Hepatocyte (in vitro differentiated cells): ENCODE data around the gene ITPA. TPM values are rescaled to one million over a fixed set of nuclear protein-coding genes. Genes with fewer than 3 reads are reported as not detected.
"Not testable (repeated sequence)": the region's sequence is repeated elsewhere in the genome, so short reads cannot be mapped to it uniquely, and the experiment has no call there.

Source experiments
- DNase-seq: peaks from one replicate; pipeline ENCODE4 v3.0.0-alpha.2; 2016; ENCODE audit warnings: low spot score
- H2AFZ ChIP-seq: fragments of 200-600 bp; sonication (generic); 2 replicates; pipeline ENCODE4 v1.6.0; 2016; ENCODE audit warnings: antibody characterized with exemption, mild to moderate bottlenecking
- H3K27ac ChIP-seq: fragments of 200-600 bp; sonication (generic); 2 replicates; pipeline ENCODE4 v1.5.1; 2016; ENCODE audit warnings: mild to moderate bottlenecking
- H3K27me3 ChIP-seq: fragments of 200-600 bp; sonication (generic); 2 replicates; pipeline ENCODE4 v1.6.1; 2016
- H3K36me3 ChIP-seq: fragments of 200-600 bp; sonication (generic); replicated peaks from 2 replicates; pipeline ENCODE4 v1.5.1; 2016; ENCODE audit warnings: low read depth; ENCODE audit not compliant: insufficient read depth
- H3K4me1 ChIP-seq: fragments of 200-600 bp; sonication (generic); 2 replicates; pipeline ENCODE4 v1.5.1; 2016; ENCODE audit warnings: mild to moderate bottlenecking, moderate library complexity; ENCODE audit not compliant: insufficient read depth
- H3K4me2 ChIP-seq: fragments of 200-600 bp; sonication (generic); 2 replicates; pipeline ENCODE4 v1.6.0; 2016
- H3K4me3 ChIP-seq: fragments of 200-600 bp; sonication (generic); 2 replicates; pipeline ENCODE4 v1.5.1; 2016; ENCODE audit warnings: mild to moderate bottlenecking
- H3K79me2 ChIP-seq: fragments of 200-600 bp; sonication (generic); 2 replicates; pipeline ENCODE4 v1.6.0; 2017; ENCODE audit warnings: mild to moderate bottlenecking
- H3K9me2 ChIP-seq: fragments of 200-600 bp; sonication (generic); replicated peaks from 2 replicates; pipeline ENCODE4 v1.6.0; 2017; ENCODE audit warnings: mild to moderate bottlenecking; ENCODE audit not compliant: insufficient read depth
- H3K9me3 ChIP-seq: fragments of 200-600 bp; sonication (generic); 2 replicates; pipeline ENCODE4 v1.5.1; 2016; ENCODE audit warnings: low read depth, mild to moderate bottlenecking
- H4K20me1 ChIP-seq: fragments of 200-600 bp; sonication (generic); 2 replicates; pipeline ENCODE4 v1.6.0; 2016; ENCODE audit warnings: mild to moderate bottlenecking; ENCODE audit not compliant: insufficient read depth, poor library complexity, severe bottlenecking
- EZH2 ChIP-seq: fragments of 200-600 bp; sonication (generic); IDR thresholded peaks from 2 replicates; pipeline ENCODE4 v1.6.1; 2016; ENCODE audit warnings: antibody characterized with exemption, mild to moderate bottlenecking, borderline replicate concordance
- EZH2phosphoT487 ChIP-seq: fragments of 200-600 bp; sonication (generic); IDR thresholded peaks from one replicate; pipeline ENCODE4 v1.6.1; 2018; ENCODE audit warnings: antibody characterized with exemption, mild to moderate bottlenecking, low read depth, moderate library complexity; ENCODE audit not compliant: unreplicated experiment, severe bottlenecking
- WGBS: methylation state at CpG from one replicate; pipeline ENCODE4 v1.1.6; 2016; ENCODE audit warnings: low lambda C conversion rate; ENCODE audit errors: missing lambda C conversion rate; 5-methylcytosine and 5-hydroxymethylcytosine counted together
- polyA plus RNA-seq: library from polyadenylated mRNA; unstranded; fragments of >200 nt; fragmentation: Nextera tagmentation; extraction: Ambion mirVana; gene quantifications from 2 replicates; pipeline ENCODE4 v1.2.1, GENCODE V29; 2016
- total RNA-seq: library from RNA; depleted of rRNA; stranded (reverse); fragments of >200 nt; gene quantifications from 2 replicates; pipeline ENCODE4 v1.2.3, GENCODE V29; 2014
- TF ChIP-seq, protein P1 (sequence below): fragments of 200-600 bp; sonication (generic); IDR thresholded peaks from 2 replicates; pipeline ENCODE4 v1.5.1; 2016; ENCODE audit warnings: antibody characterized with exemption, mild to moderate bottlenecking; ENCODE audit not compliant: poor library complexity

ITPA gene
- total and polyA plus RNA-seq, 2 experiments from 2014 or later: 33.5 to 48.2 TPM

DNA sequence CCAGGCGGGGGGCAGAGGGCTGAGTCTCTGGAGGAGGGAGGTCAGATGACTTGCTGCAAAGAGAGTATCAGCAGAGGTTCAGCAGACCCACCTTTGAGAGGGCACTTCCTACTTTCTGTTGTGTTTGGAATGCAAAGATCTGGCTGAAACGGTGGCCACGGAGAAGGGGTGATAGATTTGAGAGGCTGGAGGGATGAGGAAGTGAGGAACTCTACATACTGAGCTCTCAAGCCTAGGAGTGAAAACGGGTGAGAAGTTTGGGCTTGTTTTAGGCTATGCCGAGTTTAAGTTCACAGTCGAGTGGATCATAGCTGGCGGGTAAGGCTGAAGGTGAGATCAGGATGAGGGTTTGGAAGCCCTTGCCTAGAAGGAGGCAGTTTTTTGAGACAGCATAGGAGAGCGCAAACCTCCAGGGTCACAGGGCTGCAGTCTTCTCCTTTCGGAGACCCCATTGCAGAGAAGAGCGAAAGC lies 477 bp upstream of the ITPA start:
- no peaks in the 10 kb centered on the region for H3K36me3 ChIP-seq
- peaks cover 46% of the 10 kb centered on the region for H3K79me2 ChIP-seq
- H3K4me1 ChIP-seq: peaks cover 13% of the 10 kb centered on the region
- H2AFZ ChIP-seq: peak overlapping the region; percentile 95
- peak overlapping the region; percentile 96 for H3K4me3 ChIP-seq
- H4K20me1 ChIP-seq: peaks cover 5% of the 10 kb centered on the region
- H3K27me3 ChIP-seq: no peaks in the 10 kb centered on the region
- H3K27ac ChIP-seq: peak overlapping the region; percentile 97
- H3K4me2 ChIP-seq: peak overlapping the region; percentile 97
- H3K9me2 ChIP-seq: no peaks in the 10 kb centered on the region
- H3K9me3 ChIP-seq: no peaks in the 10 kb centered on the region
- TF ChIP-seq EZH2: no peak
- TF ChIP-seq, protein P1, sequence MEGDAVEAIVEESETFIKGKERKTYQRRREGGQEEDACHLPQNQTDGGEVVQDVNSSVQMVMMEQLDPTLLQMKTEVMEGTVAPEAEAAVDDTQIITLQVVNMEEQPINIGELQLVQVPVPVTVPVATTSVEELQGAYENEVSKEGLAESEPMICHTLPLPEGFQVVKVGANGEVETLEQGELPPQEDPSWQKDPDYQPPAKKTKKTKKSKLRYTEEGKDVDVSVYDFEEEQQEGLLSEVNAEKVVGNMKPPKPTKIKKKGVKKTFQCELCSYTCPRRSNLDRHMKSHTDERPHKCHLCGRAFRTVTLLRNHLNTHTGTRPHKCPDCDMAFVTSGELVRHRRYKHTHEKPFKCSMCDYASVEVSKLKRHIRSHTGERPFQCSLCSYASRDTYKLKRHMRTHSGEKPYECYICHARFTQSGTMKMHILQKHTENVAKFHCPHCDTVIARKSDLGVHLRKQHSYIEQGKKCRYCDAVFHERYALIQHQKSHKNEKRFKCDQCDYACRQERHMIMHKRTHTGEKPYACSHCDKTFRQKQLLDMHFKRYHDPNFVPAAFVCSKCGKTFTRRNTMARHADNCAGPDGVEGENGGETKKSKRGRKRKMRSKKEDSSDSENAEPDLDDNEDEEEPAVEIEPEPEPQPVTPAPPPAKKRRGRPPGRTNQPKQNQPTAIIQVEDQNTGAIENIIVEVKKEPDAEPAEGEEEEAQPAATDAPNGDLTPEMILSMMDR: no peak
- WGBS: under 1% methylated on average over 10 of the region's 10 CpGs
- no peak for DNase-seq

DNA sequence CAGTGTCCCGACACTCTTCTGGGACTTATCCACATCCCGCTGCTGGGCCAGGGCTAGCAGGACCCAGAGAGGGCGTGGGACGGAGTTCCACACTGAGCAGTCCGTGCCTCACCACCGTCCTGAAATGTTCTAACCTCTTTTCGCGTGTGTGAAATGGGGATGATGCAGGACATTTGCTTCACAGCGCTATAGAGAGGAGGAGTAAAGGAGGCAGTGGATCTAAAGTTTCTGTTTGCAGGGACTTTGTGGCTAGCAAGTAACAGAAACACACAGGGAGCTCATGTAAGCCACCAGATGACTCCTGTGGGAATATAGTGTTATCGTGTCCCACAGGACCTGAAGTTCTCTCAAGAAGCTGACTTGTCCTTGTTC lies 634 bp downstream of the ITPA start:
- TF ChIP-seq EZH2phosphoT487 (no peak), EZH2 (no peak)
- TF ChIP-seq, protein P1: no peak
- Histone ChIP-seq H3K4me1 (peaks cover 13% of the 10 kb centered on the region), H3K4me2 (peak overlapping the region; percentile 97), H3K27ac (peak overlapping the region; percentile 97), H4K20me1 (peaks cover 5% of the 10 kb centered on the region), H3K79me2 (peaks cover 40% of the 10 kb centered on the region), H3K36me3 (no peaks in the 10 kb centered on the region), H3K27me3 (no peaks in the 10 kb centered on the region), H3K9me2 (no peaks in the 10 kb centered on the region), H2AFZ (peak overlapping the region; percentile 95), H3K9me3 (no peaks in the 10 kb centered on the region), H3K4me3 (peak overlapping the region; percentile 96)
- WGBS: 6% methylated on average over 10 of the region's 10 CpGs
- no peak for DNase-seq

DNA sequence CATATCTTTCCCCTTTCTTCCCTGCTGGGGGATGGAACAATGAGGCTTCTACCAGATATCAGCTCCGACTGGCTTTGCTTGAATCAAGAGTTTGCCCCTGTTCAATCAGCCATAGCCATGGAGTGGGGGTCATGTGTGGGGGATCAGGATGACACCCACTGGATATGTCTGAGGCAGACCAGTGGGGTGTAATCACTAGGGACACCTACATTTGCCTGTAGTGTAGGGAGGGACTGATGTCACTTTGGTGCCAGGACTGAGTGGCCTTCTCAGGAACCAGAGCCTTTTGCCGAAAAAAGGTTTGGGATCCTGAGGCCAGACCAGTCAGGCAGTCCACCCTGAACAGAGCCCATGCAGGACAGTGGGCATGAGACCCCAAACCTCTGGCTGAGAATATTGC lies 1.0 kb downstream of the ITPA start:
- DNase-seq: no peak
- Histone ChIP-seq H3K27ac (peak overlapping the region; percentile 97), H3K36me3 (no peaks in the 10 kb centered on the region), H3K4me1 (peaks cover 13% of the 10 kb centered on the region), H3K79me2 (peaks cover 37% of the 10 kb centered on the region), H4K20me1 (peaks cover 5% of the 10 kb centered on the region), H3K4me3 (peak overlapping the region; percentile 96), H3K27me3 (no peaks in the 10 kb centered on the region), H3K9me3 (no peaks in the 10 kb centered on the region), H3K4me2 (peak overlapping the region; percentile 97), H3K9me2 (no peaks in the 10 kb centered on the region), H2AFZ (no peak overlapping the region)
- TF ChIP-seq EZH2phosphoT487: no peak
- no peak for TF ChIP-seq EZH2
- TF ChIP-seq, protein P1: no peak
- 66% methylated on average over 2 of the region's 2 CpGs for WGBS

DNA sequence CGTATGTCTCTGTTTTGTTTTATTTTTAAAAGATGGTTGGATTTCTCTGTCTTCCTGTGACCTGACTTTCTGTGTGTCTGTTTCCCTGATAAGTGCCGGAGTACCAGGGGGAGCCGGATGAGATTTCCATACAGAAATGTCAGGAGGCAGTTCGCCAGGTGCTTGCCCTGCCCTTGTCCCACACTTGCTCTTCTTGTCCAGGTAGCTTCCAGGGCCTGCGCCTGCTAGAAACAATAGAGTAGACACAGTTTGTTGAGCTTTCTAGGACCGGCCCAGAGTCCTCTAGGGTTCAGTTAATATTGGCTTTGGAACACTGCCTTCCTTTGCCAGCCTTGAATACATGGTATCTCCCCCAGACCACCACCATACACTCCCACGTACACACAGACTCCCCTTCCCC lies 3.9 kb downstream of the ITPA start:
- Histone ChIP-seq H3K36me3 (peaks cover 3% of the 10 kb centered on the region), H3K4me3 (no peak overlapping the region), H3K79me2 (peaks cover 34% of the 10 kb centered on the region), H3K27me3 (no peaks in the 10 kb centered on the region), H3K9me3 (no peaks in the 10 kb centered on the region), H3K4me2 (no peak overlapping the region), H2AFZ (no peak overlapping the region), H4K20me1 (peaks cover 5% of the 10 kb centered on the region), H3K4me1 (peaks cover 9% of the 10 kb centered on the region), H3K27ac (no peak overlapping the region), H3K9me2 (no peaks in the 10 kb centered on the region)
- WGBS: 96% methylated on average over 7 of the region's 7 CpGs
- TF ChIP-seq, protein P1: no peak
- TF ChIP-seq EZH2 (no peak), EZH2phosphoT487 (no peak)
- DNase-seq: no peak

DNA sequence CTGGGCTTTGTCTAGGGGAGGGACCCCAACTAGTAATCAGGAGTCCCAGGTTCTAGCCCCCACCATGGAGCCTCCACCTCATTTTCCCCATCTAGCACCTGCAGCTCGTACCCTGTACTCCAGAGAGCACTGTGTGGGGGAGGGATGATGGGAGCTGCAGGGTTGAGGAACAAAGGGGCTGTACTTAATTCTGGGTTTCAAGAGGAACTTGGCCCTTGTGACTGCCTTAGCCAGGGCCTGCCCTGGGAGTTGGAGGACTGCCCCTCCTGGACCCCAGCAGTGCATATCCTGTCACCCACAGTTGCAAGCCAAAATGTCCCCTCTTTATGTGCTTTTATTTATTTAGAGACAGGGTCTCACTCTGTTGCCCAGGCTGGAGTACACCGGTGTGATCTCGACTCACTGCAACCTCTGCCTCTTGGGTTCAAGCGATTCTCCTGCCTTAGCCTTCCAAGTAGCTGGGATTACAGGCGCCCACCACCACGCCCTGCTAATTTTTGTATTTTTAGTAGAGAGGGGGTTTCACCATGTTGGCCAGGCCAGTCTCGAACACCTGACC lies 6.1 kb downstream of the ITPA start:
- H3K9me2 ChIP-seq, H3K36me3 ChIP-seq, H3K9me3 ChIP-seq, H3K4me1 ChIP-seq, H3K27me3 ChIP-seq, H3K4me2 ChIP-seq, H4K20me1 ChIP-seq, H3K27ac ChIP-seq, DNase-seq, H2AFZ ChIP-seq, H3K4me3 ChIP-seq: not testable (repeated sequence)
- 91% methylated on average over 7 of the region's 7 CpGs for WGBS
- H3K79me2 ChIP-seq: peaks cover 23% of the 10 kb centered on the region
